HG03460 (cell line): ENCODE results near the gene ADGB.
"Not testable (repeated sequence)": the region's sequence is repeated elsewhere in the genome, so short reads cannot be mapped to it uniquely, and the experiment has no call there.

Source experiments
- ATAC-seq: cut with Tn5 transposase; IDR thresholded peaks from one replicate; pipeline ENCODE4 v1.9.1; 2021; ENCODE audit not compliant: unreplicated experiment

The ADGB gene

GRCh38 chr6:146598772-146599405 lies at the start of gene ADGB:
ADGB (plus strand) TSS chr6:146598972; CDS start chr6:146599041, 69 bp downstream.
- no peak for ATAC-seq

GRCh38 chr6:146550911-146551310 lies 47.9 kb upstream of the ADGB start:
- ATAC-seq, result no peak

GRCh38 chr6:146551545-146551944 lies 47.2 kb upstream of the ADGB start:
- ATAC-seq, result no peak

- no peak for ATAC-seq
These were observed 45.2 kb upstream of the ADGB start for GRCh38 chr6:146553377-146554135.

- ATAC-seq, result no peak
These were observed 38.2 kb upstream of the ADGB start for GRCh38 chr6:146560607-146561006.

- ATAC-seq, result not testable (repeated sequence)
These were observed 32.1 kb upstream of the ADGB start for GRCh38 chr6:146566661-146567060.

- ATAC-seq, result not testable (repeated sequence)
These were observed 30.2 kb upstream of the ADGB start for GRCh38 chr6:146568619-146569018.

GRCh38 chr6:146574211-146574610 lies 24.6 kb upstream of the ADGB start:
- ATAC-seq, result no peak

GRCh38 chr6:146578054-146578453 lies 20.7 kb upstream of the ADGB start:
- no peak for ATAC-seq

- ATAC-seq, result no peak
These were observed 16.8 kb upstream of the ADGB start for GRCh38 chr6:146581968-146582367.

GRCh38 chr6:146582857-146583256 lies 15.9 kb upstream of the ADGB start:
- no peak for ATAC-seq

GRCh38 chr6:146583966-146584365 lies 14.8 kb upstream of the ADGB start:
- no peak for ATAC-seq

- ATAC-seq, result no peak
These were observed 11.3 kb upstream of the ADGB start for GRCh38 chr6:146587459-146587858.

- ATAC-seq, result no peak
These were observed 8.3 kb upstream of the ADGB start for GRCh38 chr6:146590492-146590891.

GRCh38 chr6:146592451-146592850 lies 6.3 kb upstream of the ADGB start:
- no peak for ATAC-seq

- no peak for ATAC-seq
These were observed 4.8 kb upstream of the ADGB start for GRCh38 chr6:146593986-146594385.

- ATAC-seq, result no peak
These were observed 4.3 kb upstream of the ADGB start for GRCh38 chr6:146594495-146594894.

GRCh38 chr6:146595972-146596731 lies 2.6 kb upstream of the ADGB start:
- no peak for ATAC-seq

GRCh38 chr6:146601352-146601751 lies 2.6 kb downstream of the ADGB start:
- no peak for ATAC-seq

- ATAC-seq, result no peak
These were observed 3.8 kb downstream of the ADGB start for GRCh38 chr6:146602526-146602925.

GRCh38 chr6:146613947-146614346 lies 15.2 kb downstream of the ADGB start:
- no peak for ATAC-seq

- ATAC-seq, result no peak
These were observed 21.9 kb downstream of the ADGB start for GRCh38 chr6:146620655-146621054.
